ENCODE results near the gene PROCA1.
"Not testable (repeated sequence)": the region's sequence is repeated elsewhere in the genome, so short reads cannot be mapped to it uniquely, and the experiment has no call there.

The PROCA1 gene

GRCh38 chr17:28724500-28725165, 12.9 kb upstream of the PROCA1 start:
- no peak overlapping the region for H3K4me3 ChIP-seq (ENCODE audit: low read depth, low read length)
- peak; percentile 16 for DNase-seq (ENCODE audit: low read depth, low spot score)

DNA sequence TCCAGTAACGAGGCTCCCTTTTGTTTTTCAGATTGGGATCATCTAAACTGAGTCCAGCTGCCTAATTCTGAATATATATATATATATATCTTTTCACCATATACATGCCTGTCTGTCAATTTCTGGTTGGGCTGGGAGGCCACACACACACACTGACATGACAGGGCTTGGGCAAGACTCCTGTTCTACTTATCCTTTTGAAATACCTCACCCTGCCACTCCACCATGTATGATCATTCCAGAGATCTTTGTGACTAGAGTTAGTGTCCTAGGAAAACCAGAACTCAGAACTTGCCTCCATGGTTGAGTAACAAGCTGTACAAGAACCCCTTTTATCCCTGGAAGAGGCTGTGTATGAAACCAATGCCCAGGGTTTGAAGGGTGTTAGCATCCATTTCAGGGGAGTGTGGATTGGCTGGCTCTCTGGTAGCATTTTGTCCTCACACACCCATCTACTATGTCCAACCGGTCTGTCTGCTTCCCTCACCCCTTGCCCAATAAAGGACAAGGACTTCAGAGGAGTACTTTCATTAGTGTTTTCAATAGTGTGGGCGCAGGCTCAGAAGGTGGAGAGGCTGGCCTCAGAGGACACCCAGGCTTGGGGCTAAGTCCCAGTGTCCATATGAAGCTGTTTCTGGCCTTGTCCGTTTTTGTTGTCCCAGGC, 12.3 kb upstream of the PROCA1 start:
- H3K4me3 ChIP-seq (ENCODE audit: low read depth, low read length); in situ Hi-C loops (cut with HindIII; ENCODE audit: low sequenced_read_pairs); DNase-seq (ENCODE audit: low read depth, low spot score): not testable (repeated sequence)

More at GRCh38 chr17:28724500-28725165, 12.9 kb upstream of the PROCA1 start:
- no peak for TF ChIP-seq CTCF (IDR thresholded peaks at IDR 0.05; ENCODE audit: low read depth, low read length)
- in situ Hi-C loops (cut with HindIII; ENCODE audit: low sequenced_read_pairs), result no loop called here

GRCh38 chr17:28723159-28723835, 11.6 kb upstream of the PROCA1 start:
- no peak for DNase-seq (ENCODE audit: low read depth, low spot score)
- in situ Hi-C loops (cut with HindIII; ENCODE audit: low sequenced_read_pairs), result no loop called here
- TF ChIP-seq CTCF (IDR thresholded peaks at IDR 0.05; ENCODE audit: low read depth, low read length), result no peak
- H3K4me3 ChIP-seq (ENCODE audit: low read depth, low read length), result no peak overlapping the region

DNA sequence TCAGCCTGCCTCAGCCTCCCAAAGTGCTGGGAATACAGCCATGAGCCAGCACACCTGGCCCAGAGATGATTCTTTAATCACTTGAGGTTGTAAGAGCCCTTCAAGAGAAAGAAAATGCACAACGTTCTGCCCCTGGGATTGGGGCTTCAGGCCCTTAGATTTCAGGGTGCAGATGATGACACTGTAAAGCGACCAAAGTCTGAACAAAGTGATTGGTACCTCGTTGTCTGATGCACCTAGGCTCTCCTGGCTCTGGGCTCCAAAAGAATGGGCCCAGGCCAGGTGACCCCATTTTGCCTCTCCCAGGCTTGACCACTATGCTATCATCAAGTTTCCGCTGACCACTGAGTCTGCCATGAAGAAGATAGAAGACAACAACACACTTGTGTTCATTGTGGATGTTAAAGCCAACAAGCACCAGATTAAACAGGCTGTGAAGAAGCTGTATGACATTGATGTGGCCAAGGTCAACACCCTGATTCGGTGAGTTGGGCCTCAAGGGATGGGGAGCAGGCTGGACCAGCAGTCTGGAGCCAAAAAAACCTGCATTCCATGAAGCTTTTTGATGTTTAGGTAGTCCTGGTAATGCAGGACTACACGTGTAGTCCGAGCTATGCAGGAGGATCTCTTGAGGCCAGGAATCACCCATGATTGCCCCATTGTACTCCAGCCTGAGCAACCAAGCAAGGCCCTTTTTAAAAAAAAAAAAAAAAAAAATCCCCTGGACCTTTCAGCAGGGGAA, 10.9 kb upstream of the PROCA1 start:
- TF ChIP-seq CTCF (IDR thresholded peaks at IDR 0.05; ENCODE audit: low read depth, low read length), result no peak
- in situ Hi-C loops (cut with HindIII; ENCODE audit: low sequenced_read_pairs), result no loop called here
- no peak overlapping the region for H3K4me3 ChIP-seq (ENCODE audit: low read depth, low read length)
- no peak for DNase-seq (ENCODE audit: low read depth, low spot score)

DNA sequence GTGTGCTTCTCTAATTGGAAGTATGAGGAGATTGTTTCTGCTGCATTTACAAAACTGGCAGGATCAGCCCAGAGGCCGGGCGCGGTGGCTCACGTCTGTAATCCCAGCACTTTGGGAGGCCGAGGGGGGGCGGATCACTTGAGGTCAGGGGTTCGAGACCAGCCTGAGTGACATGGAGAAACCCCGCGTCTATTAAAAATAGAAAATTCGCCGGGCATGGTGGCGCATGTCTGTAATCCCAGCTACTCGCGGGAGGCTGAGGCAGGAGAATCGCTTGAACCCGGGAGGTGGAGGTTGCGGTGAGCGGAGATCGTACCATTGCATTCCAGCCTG, 9.3 kb upstream of the PROCA1 start:
- in situ Hi-C loops (cut with HindIII; ENCODE audit: low sequenced_read_pairs); DNase-seq (ENCODE audit: low read depth, low spot score): not testable (repeated sequence)
- peak overlapping the region; percentile 98 for H3K4me3 ChIP-seq (ENCODE audit: low read depth, low read length)

GRCh38 chr17:28720247-28720996, 8.7 kb upstream of the PROCA1 start:
- H3K4me3 ChIP-seq (ENCODE audit: low read depth, low read length), result peak overlapping the region; percentile 98
- in situ Hi-C loops (cut with HindIII; ENCODE audit: low sequenced_read_pairs), result no loop called here
- DNase-seq (ENCODE audit: low read depth, low spot score), result no peak
- no peak for TF ChIP-seq CTCF (IDR thresholded peaks at IDR 0.05; ENCODE audit: low read depth, low read length)

- in situ Hi-C loops (cut with HindIII; ENCODE audit: low sequenced_read_pairs), result no loop called here
- no peak for TF ChIP-seq CTCF (IDR thresholded peaks at IDR 0.05; ENCODE audit: low read depth, low read length)
- peak overlapping the region; percentile 98 for H3K4me3 ChIP-seq (ENCODE audit: low read depth, low read length)
- no peak for DNase-seq (ENCODE audit: low read depth, low spot score)
Observed at GRCh38 chr17:28719021-28719433, 7.3 kb upstream of the PROCA1 start.

Data from astrocyte of the spinal cord (primary cell).